ENCODE results near the gene MAGEA9B.
"Not testable (repeated sequence)": the region's sequence is repeated elsewhere in the genome, so short reads cannot be mapped to it uniquely, and the experiment has no call there.

MAGEA9B gene

DNA sequence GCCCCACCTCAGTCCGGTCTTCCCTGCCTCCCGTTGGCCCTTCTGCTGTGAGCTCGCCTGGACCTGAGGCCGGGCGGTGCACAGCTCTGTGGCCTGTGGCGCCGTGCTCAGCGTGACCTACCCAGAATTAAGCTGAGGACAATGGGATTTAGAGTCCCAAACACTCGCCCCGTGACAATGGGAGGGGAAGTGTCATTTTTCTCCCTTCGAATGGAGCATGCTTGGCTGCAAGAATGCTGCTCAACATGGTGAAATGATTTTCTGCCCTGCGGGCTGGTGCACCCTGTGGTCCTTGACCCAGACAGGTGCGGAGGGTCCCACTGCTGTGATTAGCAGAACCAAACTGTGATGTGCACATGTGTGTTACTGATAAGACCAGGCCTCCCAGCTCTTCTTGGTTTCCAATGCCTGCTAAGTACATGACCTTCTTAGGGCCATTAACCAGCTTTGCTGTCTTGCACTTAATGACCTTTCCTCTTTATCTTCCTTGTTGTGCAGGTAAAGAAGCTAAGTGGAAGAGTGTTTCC is 45.7 kb downstream of the MAGEA9B start:
- no peak overlapping the region for H3K4me3 ChIP-seq (IDR thresholded peaks at IDR 0.05; ENCODE audit: insufficient read depth, low read depth, low read length)
- H3K9ac ChIP-seq = peak overlapping the region; percentile 89
- H3K4me1 ChIP-seq (ENCODE audit: low read depth, poor library complexity, severe bottlenecking) = no peaks in the 10 kb centered on the region
- TF ChIP-seq, protein P1, sequence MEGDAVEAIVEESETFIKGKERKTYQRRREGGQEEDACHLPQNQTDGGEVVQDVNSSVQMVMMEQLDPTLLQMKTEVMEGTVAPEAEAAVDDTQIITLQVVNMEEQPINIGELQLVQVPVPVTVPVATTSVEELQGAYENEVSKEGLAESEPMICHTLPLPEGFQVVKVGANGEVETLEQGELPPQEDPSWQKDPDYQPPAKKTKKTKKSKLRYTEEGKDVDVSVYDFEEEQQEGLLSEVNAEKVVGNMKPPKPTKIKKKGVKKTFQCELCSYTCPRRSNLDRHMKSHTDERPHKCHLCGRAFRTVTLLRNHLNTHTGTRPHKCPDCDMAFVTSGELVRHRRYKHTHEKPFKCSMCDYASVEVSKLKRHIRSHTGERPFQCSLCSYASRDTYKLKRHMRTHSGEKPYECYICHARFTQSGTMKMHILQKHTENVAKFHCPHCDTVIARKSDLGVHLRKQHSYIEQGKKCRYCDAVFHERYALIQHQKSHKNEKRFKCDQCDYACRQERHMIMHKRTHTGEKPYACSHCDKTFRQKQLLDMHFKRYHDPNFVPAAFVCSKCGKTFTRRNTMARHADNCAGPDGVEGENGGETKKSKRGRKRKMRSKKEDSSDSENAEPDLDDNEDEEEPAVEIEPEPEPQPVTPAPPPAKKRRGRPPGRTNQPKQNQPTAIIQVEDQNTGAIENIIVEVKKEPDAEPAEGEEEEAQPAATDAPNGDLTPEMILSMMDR (conservative IDR thresholded peaks at IDR 0.05; ENCODE audit: low read depth, low read length) = no peak
- H3K27ac ChIP-seq = peak overlapping the region; percentile 93
- H3K79me2 ChIP-seq (ENCODE audit: insufficient read depth, low read depth) = peaks cover 5% of the 10 kb centered on the region; the same call in 1 of the 2 replicates
- H2AFZ ChIP-seq (ENCODE audit: low read depth) = peak overlapping the region; percentile 69; the same call in 1 of the 2 replicates
- H3K36me3 ChIP-seq (ENCODE audit: insufficient read depth) = no peaks in the 10 kb centered on the region
- H3K4me2 ChIP-seq = peak overlapping the region; percentile 84
- H3K27me3 ChIP-seq (ENCODE audit: insufficient read depth, low read depth) = no peaks in the 10 kb centered on the region
- no peaks in the 10 kb centered on the region for H4K20me1 ChIP-seq (ENCODE audit: insufficient read depth)

DNA sequence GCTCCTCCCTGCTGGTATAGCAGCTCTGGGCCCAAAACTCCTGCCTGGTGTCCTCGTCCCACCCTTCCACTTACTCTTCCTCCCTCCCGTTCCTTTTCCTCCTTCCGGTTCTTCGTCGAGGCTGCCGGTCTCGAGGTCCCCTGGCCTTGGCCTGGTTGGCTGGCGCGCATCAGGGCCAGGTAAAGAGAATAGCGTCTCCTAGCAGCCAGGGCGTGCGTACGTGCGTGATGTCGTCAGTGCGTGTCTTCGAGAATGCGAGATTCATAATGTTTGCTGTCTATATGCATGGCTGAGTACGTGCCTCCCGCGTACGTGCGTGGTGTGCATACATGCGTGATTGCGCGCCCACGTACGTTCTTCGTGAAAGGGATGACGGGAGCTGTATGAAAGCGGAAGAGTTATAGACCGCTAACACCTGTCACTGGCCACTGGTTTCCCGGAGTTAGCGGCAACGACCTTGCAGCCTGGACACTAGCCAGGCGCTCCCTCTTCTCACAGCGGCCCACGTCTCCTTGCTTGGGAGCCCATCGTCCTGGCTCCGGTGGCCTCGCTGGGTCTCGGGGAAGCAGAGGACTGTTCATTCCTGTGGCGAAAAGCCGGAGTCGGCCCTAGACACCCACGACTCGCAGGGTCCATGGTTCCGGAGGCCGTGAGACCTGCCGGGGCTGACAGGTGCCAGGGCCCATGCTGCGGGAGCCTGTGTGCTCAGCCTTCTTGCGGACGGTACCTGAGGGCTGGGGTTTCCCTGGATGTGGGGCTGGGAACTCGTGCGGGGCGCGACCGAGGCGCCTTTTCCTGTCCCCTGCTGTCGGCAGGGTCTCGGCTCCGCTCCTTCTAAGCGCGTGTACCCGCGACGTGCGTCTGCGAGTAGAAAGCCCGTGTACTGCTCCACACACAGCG is 46.4 kb downstream of the MAGEA9B start, which contains the start of gene EOLA1:
Gene EOLA1 (plus strand): TSS at position 392 of the 900 bp plus-strand sequence. CDS start 4,619 bp downstream, outside the sequence.
- no peaks in the 10 kb centered on the region for H4K20me1 ChIP-seq (ENCODE audit: insufficient read depth)
- H3K36me3 ChIP-seq (ENCODE audit: insufficient read depth) = no peaks in the 10 kb centered on the region
- H3K4me3 ChIP-seq (IDR thresholded peaks at IDR 0.05; ENCODE audit: insufficient read depth, low read depth, low read length) = no peak within 1 kb of the TSS
- H3K27ac ChIP-seq = peak within 1 kb of the TSS; percentile 93
- H3K9ac ChIP-seq = peak within 1 kb of the TSS; percentile 89
- H3K27me3 ChIP-seq (ENCODE audit: insufficient read depth, low read depth) = no peaks in the 10 kb centered on the region
- no peaks in the 10 kb centered on the region for H3K4me1 ChIP-seq (ENCODE audit: low read depth, poor library complexity, severe bottlenecking)
- peaks cover 5% of the 10 kb centered on the region; the same call in 1 of the 2 replicates for H3K79me2 ChIP-seq (ENCODE audit: insufficient read depth, low read depth)
- peak within 1 kb of the TSS; percentile 84 for H3K4me2 ChIP-seq
- H2AFZ ChIP-seq (ENCODE audit: low read depth) = peak within 1 kb of the TSS; percentile 69
- TF ChIP-seq, protein P1 (conservative IDR thresholded peaks at IDR 0.05; ENCODE audit: low read depth, low read length) = no peak

DNA sequence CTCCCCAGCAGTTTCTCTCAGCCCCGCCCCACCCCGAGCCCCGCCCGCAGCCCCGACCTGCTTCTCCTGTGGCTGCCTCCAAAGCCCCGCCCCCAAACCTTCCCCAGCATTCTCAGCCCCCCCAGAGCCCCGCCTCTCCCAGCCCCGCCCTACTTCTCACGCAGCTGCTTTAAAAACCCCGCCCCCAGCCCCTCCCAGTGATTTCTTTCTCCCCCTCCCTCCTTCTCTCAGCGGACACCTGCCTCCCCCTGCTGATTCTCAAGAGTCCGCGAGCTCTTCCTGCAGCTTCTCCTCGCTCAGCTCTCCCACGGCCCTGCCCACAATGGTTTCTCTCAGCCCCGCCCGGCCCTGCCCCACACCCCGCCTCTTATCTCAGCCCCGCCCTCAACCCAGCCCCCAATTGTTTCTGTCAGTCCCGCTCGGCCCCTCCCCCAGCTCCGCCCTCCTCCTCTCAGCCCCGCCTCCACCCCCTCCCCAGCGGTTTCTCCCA is 47.1 kb downstream of the MAGEA9B start:
- Histone ChIP-seq H3K36me3 (ENCODE audit: insufficient read depth) (no peaks in the 10 kb centered on the region), H3K4me2 (no peak overlapping the region), H3K27ac (peak overlapping the region; percentile 93), H3K27me3 (ENCODE audit: insufficient read depth, low read depth) (no peaks in the 10 kb centered on the region), H2AFZ (ENCODE audit: low read depth) (no peak overlapping the region), H3K4me3 (IDR thresholded peaks at IDR 0.05; ENCODE audit: insufficient read depth, low read depth, low read length) (no peak overlapping the region), H3K9ac (peak overlapping the region; percentile 89), H3K4me1 (ENCODE audit: low read depth, poor library complexity, severe bottlenecking) (no peaks in the 10 kb centered on the region), H3K79me2 (ENCODE audit: insufficient read depth, low read depth) (peaks cover 5% of the 10 kb centered on the region; the same call in 1 of the 2 replicates), H4K20me1 (ENCODE audit: insufficient read depth) (no peaks in the 10 kb centered on the region)
- TF ChIP-seq, protein P1 (conservative IDR thresholded peaks at IDR 0.05; ENCODE audit: low read depth, low read length) = no peak

DNA sequence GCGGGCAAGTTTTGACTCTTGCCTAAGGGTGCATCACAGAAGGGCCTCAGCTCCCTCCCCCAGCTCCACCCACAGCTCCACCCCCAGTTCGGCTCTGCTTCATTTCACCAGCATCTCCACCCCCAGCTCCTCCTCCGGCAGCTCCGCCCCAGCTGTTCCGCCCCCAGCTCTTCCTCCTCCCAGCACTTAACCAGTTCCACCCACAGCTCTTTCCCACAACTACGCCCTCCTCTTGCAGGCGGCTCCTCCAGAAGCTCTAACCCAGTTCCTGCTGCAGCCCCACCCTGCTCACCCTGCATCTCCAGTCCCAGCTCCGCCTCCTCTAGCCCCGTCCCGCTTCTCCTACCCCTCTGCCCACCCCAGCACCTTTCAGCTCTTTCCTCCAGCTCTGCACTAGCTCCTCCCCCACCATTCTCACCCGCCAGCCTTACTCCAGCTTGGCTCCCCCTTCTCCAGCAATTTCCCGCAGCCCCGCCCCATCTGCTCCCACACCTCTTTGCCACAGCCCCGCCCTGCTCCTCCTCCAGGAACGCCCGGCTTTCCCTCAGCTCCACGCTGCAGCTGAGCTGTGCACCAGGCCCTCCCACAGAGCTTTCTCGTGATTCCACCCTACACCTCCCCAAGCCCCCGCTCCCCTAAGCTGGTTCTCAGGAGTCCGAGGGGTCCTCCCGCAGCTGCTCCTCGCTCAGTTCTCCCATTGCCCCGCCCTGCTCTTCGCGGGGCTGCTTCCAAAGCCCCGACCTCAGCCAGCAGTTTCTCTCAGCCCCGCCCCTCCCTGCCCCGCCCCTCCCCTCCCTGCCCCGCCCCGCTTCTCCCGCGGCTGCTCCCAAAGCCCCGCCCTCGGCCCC is 47.8 kb downstream of the MAGEA9B start:
- Histone ChIP-seq H4K20me1 (ENCODE audit: insufficient read depth) (no peaks in the 10 kb centered on the region), H3K4me1 (ENCODE audit: low read depth, poor library complexity, severe bottlenecking) (no peaks in the 10 kb centered on the region), H3K27ac (peak overlapping the region; percentile 43; the same call in 1 of the 2 replicates), H3K4me2 (0 out of 2 replicates have a peak overlapping the region, but pooled peaks have one; percentile 45), H3K79me2 (ENCODE audit: insufficient read depth, low read depth) (peaks cover 5% of the 10 kb centered on the region; the same call in 1 of the 2 replicates), H3K36me3 (ENCODE audit: insufficient read depth) (no peaks in the 10 kb centered on the region), H3K27me3 (ENCODE audit: insufficient read depth, low read depth) (no peaks in the 10 kb centered on the region), H3K9ac (no peak overlapping the region), H3K4me3 (IDR thresholded peaks at IDR 0.05; ENCODE audit: insufficient read depth, low read depth, low read length) (no peak overlapping the region), H2AFZ (ENCODE audit: low read depth) (no peak overlapping the region; the same call in 1 of the 2 replicates)
- TF ChIP-seq, protein P1 (conservative IDR thresholded peaks at IDR 0.05; ENCODE audit: low read depth, low read length) = no peak

DNA sequence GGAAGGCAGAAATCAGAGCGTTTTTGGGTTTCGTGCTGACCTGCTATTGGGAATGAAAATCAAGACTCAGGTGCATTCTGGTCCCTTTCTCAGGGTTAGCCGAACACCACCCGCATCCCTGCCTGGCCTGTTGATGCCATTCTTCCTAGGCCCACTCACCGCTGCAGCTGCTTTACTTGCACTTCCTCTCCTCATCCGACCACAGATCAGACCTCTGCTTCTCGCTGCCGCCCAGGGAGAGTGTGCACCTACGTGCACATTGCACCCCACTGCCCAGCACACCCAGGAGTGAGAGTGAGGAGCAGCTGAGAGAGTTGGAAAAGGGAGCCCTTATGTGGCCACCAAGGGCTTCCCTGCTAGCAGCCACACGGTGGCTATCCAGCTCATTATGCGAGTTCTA is 49.8 kb downstream of the MAGEA9B start:
- H3K4me1 ChIP-seq (ENCODE audit: low read depth, poor library complexity, severe bottlenecking); H3K36me3 ChIP-seq (ENCODE audit: insufficient read depth); H3K4me2 ChIP-seq; H3K4me3 ChIP-seq (IDR thresholded peaks at IDR 0.05; ENCODE audit: insufficient read depth, low read depth, low read length); H3K79me2 ChIP-seq (ENCODE audit: insufficient read depth, low read depth); H3K27ac ChIP-seq; H2AFZ ChIP-seq (ENCODE audit: low read depth); H3K9ac ChIP-seq; H3K27me3 ChIP-seq (ENCODE audit: insufficient read depth, low read depth); H4K20me1 ChIP-seq (ENCODE audit: insufficient read depth): not testable (repeated sequence)

Measured in KMS-11 (cell line).